Neural cell (in vitro differentiated cells): ENCODE results near the gene SLC4A4. TPM values are rescaled to one million over a fixed set of nuclear protein-coding genes. Genes with fewer than 3 reads are reported as not detected.

ENCODE experiments used
- H2AFZ ChIP-seq: fragments of 200-600, 300-800 bp; sonication (generic), shearing (Covaris generic); 2 replicates; pipeline ENCODE4 v1.6.0; 2014; ENCODE audit warnings: low read depth, mild to moderate bottlenecking, antibody characterized with exemption, low read length, moderate library complexity
- H3F3A ChIP-seq: fragments of 200-600 bp; shearing (Covaris generic); 2 replicates; pipeline ENCODE4 v1.6.1; 2016; ENCODE audit warnings: mild to moderate bottlenecking, moderate library complexity, mixed read lengths, antibody characterized with exemption, low read length; ENCODE audit not compliant: insufficient read depth, poor library complexity, severe bottlenecking
- H3K27ac ChIP-seq: fragments of 200-600, 300-800 bp; sonication (generic), shearing (Covaris generic); 2 replicates; pipeline ENCODE4 v1.5.1; 2014; ENCODE audit warnings: mild to moderate bottlenecking, low read length, moderate library complexity
- H3K27me3 ChIP-seq: fragments of 300-800, 200-600 bp; sonication (generic), shearing (Covaris generic); 2 replicates; pipeline ENCODE4 v1.6.0; 2014; ENCODE audit warnings: mild to moderate bottlenecking, low read depth, low read length, moderate library complexity; ENCODE audit not compliant: insufficient read depth
- H3K36me3 ChIP-seq: fragments of 300-800, 200-600 bp; sonication (generic), shearing (Covaris generic); 2 replicates; pipeline ENCODE4 v1.5.1; 2014; ENCODE audit warnings: mild to moderate bottlenecking, antibody characterized with exemption, low read length, moderate library complexity; ENCODE audit not compliant: insufficient read depth
- H3K4me2 ChIP-seq: fragments of 300-800, 200-600 bp; sonication (generic), shearing (Covaris generic); 2 replicates; pipeline ENCODE4 v1.6.0; 2014; ENCODE audit warnings: mild to moderate bottlenecking, low read length
- H3K4me3 ChIP-seq: fragments of 300-800, 200-600 bp; sonication (generic), shearing (Covaris generic); 2 replicates; pipeline ENCODE4 v1.5.1; 2014; ENCODE audit warnings: mild to moderate bottlenecking, low read length, moderate library complexity
- H3K79me2 ChIP-seq: fragments of 200-600 bp; shearing (Covaris generic); replicated peaks from 2 replicates; pipeline ENCODE4 v1.6.0; 2014; ENCODE audit warnings: mild to moderate bottlenecking, low read length, moderate library complexity; ENCODE audit not compliant: insufficient read depth
- H3K9ac ChIP-seq: fragments of 300-800, 200-600 bp; sonication (generic), shearing (Covaris generic); 2 replicates; pipeline ENCODE4 v1.6.1; 2016; ENCODE audit warnings: mild to moderate bottlenecking, low read length, mixed read lengths
- H3K9me2 ChIP-seq: fragments of 200-600 bp; shearing (Covaris generic); 2 replicates; pipeline ENCODE4 v1.6.1; 2016; ENCODE audit warnings: mild to moderate bottlenecking, low read length, mixed read lengths; ENCODE audit not compliant: insufficient read depth
- H3K9me3 ChIP-seq: fragments of 200-600, 300-800 bp; sonication (generic), shearing (Covaris generic); 2 replicates; pipeline ENCODE4 v1.6.1; 2016; ENCODE audit warnings: mild to moderate bottlenecking, mixed run types, low read length, moderate library complexity, mixed read lengths
- H4K20me1 ChIP-seq: fragments of 200-600 bp; shearing (Covaris generic); 2 replicates; pipeline ENCODE4 v1.6.1; 2016; ENCODE audit warnings: mild to moderate bottlenecking, mixed run types; ENCODE audit not compliant: insufficient read depth
- EP300 ChIP-seq: fragments of 450-650 bp; conservative IDR thresholded peaks from 2 replicates; pipeline ENCODE4 v1.6.1; 2014; ENCODE audit warnings: antibody characterized with exemption, mild to moderate bottlenecking, moderate library complexity; ENCODE audit not compliant: poor library complexity, severe bottlenecking
- EZH2 ChIP-seq: fragments of 200-600, 300-800 bp; shearing (Covaris generic), sonication (generic); IDR thresholded peaks from 2 replicates; pipeline ENCODE4 v1.6.1; 2014; ENCODE audit warnings: antibody characterized with exemption, low read length, borderline replicate concordance, mild to moderate bottlenecking; ENCODE audit not compliant: insufficient read depth, poor library complexity, severe bottlenecking
- MXI1 ChIP-seq: fragments of 450-650 bp; conservative IDR thresholded peaks from 2 replicates; pipeline ENCODE4 v1.6.1; 2014; ENCODE audit warnings: antibody characterized with exemption, mild to moderate bottlenecking; ENCODE audit not compliant: poor library complexity, severe bottlenecking
- POLR2AphosphoS5 ChIP-seq: IDR thresholded peaks from 2 replicates; pipeline ENCODE4 v1.6.1; 2012
- RAD21 ChIP-seq: fragments of 450-650 bp; conservative IDR thresholded peaks from 2 replicates; pipeline ENCODE4 v1.6.1; 2014; ENCODE audit warnings: antibody characterized with exemption, mild to moderate bottlenecking, moderate library complexity
- SMC3 ChIP-seq: fragments of 450-650 bp; conservative IDR thresholded peaks from 2 replicates; pipeline ENCODE4 v1.6.1; 2014; ENCODE audit warnings: antibody characterized with exemption, mild to moderate bottlenecking, moderate library complexity; ENCODE audit not compliant: poor library complexity
- TAF1 ChIP-seq: IDR thresholded peaks from 2 replicates; pipeline ENCODE4 v1.6.1; 2012; ENCODE audit warnings: low read depth
- polyA minus RNA-seq: library from RNA; depleted of rRNA, polyadenylated mRNA; stranded (reverse); fragments of >200 nt; gene quantifications from 2 replicates; pipeline ENCODE4 v1.2.3, GENCODE V29; 2014
- polyA plus RNA-seq: library from polyadenylated mRNA; depleted of rRNA; stranded (reverse); fragments of >200 nt; gene quantifications from 2 replicates; pipeline ENCODE4 v1.2.3, GENCODE V29; 2014
- TF ChIP-seq, protein P1 (sequence below): IDR thresholded peaks from 2 replicates; pipeline ENCODE4 v1.6.1; 2012; ENCODE audit warnings: borderline replicate concordance
- TF ChIP-seq, protein P2 (sequence below): fragments of 450-650 bp; IDR thresholded peaks from 2 replicates; pipeline ENCODE4 v1.5.1; 2014; ENCODE audit warnings: antibody characterized with exemption, mild to moderate bottlenecking, moderate library complexity; ENCODE audit not compliant: poor library complexity, severe bottlenecking

SLC4A4 gene
- 9.2 and 10.2 TPM in 2 replicates for polyA plus RNA-seq
- polyA minus RNA-seq, result 41.4 and 50.9 TPM in 2 replicates

DNA sequence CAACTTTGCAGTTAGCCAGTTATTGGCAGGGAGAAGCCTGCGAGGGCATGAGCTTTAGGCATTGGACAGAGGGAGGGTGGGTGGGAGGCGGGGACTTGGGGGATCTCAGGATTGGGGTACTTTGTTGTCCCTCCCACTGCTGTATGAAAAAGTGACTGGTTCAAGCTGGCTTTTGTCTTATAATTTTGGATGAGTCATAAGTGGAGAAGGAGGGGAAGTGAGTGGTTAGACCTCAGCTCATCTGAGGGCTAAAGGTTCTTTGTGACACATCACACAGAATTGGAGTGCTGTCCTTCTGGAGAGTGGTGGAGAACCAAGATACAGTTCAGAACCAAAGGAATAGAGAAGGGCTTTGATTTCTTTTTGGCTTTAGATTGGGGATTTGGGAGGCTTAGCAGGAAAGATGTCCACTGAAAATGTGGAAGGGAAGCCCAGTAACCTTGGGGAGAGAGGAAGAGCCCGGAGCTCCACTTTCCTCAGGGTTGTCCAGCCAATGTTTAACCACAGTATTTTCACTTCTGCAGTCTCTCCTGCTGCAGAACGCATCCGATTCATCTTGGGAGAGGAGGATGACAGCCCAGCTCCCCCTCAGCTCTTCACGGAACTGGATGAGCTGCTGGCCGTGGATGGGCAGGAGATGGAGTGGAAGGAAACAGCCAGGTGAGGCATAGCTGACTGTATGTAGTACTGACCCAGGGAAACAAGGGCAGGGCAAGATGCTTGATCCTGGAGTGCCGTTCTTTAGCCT, at the start of gene SLC4A4:
SLC4A4 (plus strand) TSS at position 175 of the 748 bp plus-strand sequence.
- H3K4me2 ChIP-seq, result no peak within 1 kb of the TSS
- no peaks in the 10 kb centered on the region for H3F3A ChIP-seq
- H3K27ac ChIP-seq, result no peak within 1 kb of the TSS
- TF ChIP-seq EZH2 (no peak), TAF1 (no peak), EP300 (no peak), RAD21 (no peak), MXI1 (no peak), POLR2AphosphoS5 (no peak), SMC3 (no peak)
- TF ChIP-seq, protein P1, sequence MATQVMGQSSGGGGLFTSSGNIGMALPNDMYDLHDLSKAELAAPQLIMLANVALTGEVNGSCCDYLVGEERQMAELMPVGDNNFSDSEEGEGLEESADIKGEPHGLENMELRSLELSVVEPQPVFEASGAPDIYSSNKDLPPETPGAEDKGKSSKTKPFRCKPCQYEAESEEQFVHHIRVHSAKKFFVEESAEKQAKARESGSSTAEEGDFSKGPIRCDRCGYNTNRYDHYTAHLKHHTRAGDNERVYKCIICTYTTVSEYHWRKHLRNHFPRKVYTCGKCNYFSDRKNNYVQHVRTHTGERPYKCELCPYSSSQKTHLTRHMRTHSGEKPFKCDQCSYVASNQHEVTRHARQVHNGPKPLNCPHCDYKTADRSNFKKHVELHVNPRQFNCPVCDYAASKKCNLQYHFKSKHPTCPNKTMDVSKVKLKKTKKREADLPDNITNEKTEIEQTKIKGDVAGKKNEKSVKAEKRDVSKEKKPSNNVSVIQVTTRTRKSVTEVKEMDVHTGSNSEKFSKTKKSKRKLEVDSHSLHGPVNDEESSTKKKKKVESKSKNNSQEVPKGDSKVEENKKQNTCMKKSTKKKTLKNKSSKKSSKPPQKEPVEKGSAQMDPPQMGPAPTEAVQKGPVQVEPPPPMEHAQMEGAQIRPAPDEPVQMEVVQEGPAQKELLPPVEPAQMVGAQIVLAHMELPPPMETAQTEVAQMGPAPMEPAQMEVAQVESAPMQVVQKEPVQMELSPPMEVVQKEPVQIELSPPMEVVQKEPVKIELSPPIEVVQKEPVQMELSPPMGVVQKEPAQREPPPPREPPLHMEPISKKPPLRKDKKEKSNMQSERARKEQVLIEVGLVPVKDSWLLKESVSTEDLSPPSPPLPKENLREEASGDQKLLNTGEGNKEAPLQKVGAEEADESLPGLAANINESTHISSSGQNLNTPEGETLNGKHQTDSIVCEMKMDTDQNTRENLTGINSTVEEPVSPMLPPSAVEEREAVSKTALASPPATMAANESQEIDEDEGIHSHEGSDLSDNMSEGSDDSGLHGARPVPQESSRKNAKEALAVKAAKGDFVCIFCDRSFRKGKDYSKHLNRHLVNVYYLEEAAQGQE, result no peak
- no peaks in the 10 kb centered on the region for H4K20me1 ChIP-seq
- no peak within 1 kb of the TSS for H3K9ac ChIP-seq
- H2AFZ ChIP-seq, result no peak within 1 kb of the TSS
- H3K4me3 ChIP-seq, result no peak within 1 kb of the TSS
- H3K9me2 ChIP-seq, result no peaks in the 10 kb centered on the region
- no peaks in the 10 kb centered on the region for H3K36me3 ChIP-seq
- H3K27me3 ChIP-seq, result no peaks in the 10 kb centered on the region
- no peaks in the 10 kb centered on the region for H3K79me2 ChIP-seq
- H3K9me3 ChIP-seq, result no peaks in the 10 kb centered on the region

DNA sequence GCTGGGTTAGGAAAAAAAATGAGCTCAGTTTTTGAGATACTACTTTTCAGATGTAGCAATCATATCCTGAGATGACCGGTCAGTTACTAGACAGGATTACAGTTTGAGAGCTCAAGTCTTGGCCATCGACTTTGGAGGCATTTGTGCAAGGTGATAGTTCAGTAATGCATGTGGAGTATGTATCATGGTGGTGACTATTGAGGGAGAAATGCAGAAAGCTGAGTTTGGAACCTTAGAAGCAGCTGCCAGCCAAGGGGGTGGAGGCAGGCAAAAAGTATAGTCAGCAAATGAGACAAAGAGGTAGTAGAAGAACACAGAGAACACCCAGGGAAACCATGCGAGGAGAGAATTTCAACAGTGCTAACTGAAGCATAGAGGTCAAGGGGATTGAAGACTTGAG, 48.7 kb upstream of the SLC4A4 start:
- TF ChIP-seq EZH2 (no peak), MXI1 (no peak), SMC3 (no peak), POLR2AphosphoS5 (no peak), RAD21 (no peak), TAF1 (no peak), EP300 (no peak)
- TF ChIP-seq, protein P2, sequence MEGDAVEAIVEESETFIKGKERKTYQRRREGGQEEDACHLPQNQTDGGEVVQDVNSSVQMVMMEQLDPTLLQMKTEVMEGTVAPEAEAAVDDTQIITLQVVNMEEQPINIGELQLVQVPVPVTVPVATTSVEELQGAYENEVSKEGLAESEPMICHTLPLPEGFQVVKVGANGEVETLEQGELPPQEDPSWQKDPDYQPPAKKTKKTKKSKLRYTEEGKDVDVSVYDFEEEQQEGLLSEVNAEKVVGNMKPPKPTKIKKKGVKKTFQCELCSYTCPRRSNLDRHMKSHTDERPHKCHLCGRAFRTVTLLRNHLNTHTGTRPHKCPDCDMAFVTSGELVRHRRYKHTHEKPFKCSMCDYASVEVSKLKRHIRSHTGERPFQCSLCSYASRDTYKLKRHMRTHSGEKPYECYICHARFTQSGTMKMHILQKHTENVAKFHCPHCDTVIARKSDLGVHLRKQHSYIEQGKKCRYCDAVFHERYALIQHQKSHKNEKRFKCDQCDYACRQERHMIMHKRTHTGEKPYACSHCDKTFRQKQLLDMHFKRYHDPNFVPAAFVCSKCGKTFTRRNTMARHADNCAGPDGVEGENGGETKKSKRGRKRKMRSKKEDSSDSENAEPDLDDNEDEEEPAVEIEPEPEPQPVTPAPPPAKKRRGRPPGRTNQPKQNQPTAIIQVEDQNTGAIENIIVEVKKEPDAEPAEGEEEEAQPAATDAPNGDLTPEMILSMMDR, result no peak
- TF ChIP-seq, protein P1, result no peak
- Histone ChIP-seq H2AFZ (no peak overlapping the region), H3K27me3 (no peaks in the 10 kb centered on the region), H3K4me3 (no peak overlapping the region), H3K9me3 (no peaks in the 10 kb centered on the region), H3K4me2 (no peak overlapping the region), H3K36me3 (no peaks in the 10 kb centered on the region), H4K20me1 (no peaks in the 10 kb centered on the region), H3K9me2 (no peaks in the 10 kb centered on the region), H3K9ac (no peak overlapping the region), H3K79me2 (no peaks in the 10 kb centered on the region), H3F3A (no peaks in the 10 kb centered on the region), H3K27ac (no peak overlapping the region)
